Upper lobe of right lung (tissue), 1 donor: ENCODE measurements around the gene RALY. TPM values are rescaled to one million over a fixed set of nuclear protein-coding genes. Genes with fewer than 3 reads are reported as not detected.

ENCODE experiments used
- ATAC-seq: fragments of 200-7000 bp; cut with Tn5 transposase; one replicate; pipeline ENCODE4 v1.9.1; 2020; ENCODE audit warnings: mild to moderate bottlenecking, moderate library complexity
- DNase-seq: peaks from one replicate; pipeline ENCODE4 v3.0.0-alpha.2; 2020
- H3K27ac ChIP-seq: fragments of 200-600 bp; one replicate; pipeline ENCODE4 v1.8.0; 2022
- H3K27me3 ChIP-seq: fragments of 200-600 bp; one replicate; pipeline ENCODE4 v1.8.0; 2022; ENCODE audit warnings: mild to moderate bottlenecking
- H3K36me3 ChIP-seq: fragments of 200-600 bp; one replicate; pipeline ENCODE4 v1.8.0; 2022
- H3K4me1 ChIP-seq: fragments of 200-600 bp; one replicate; pipeline ENCODE4 v1.8.0; 2022
- H3K4me3 ChIP-seq: fragments of 200-600 bp; one replicate; pipeline ENCODE4 v1.8.0; 2022; ENCODE audit warnings: mild to moderate bottlenecking
- H3K9me3 ChIP-seq: fragments of 200-600 bp; one replicate; pipeline ENCODE4 v1.8.0; 2022
- CTCF ChIP-seq: fragments of 200-600 bp; IDR thresholded peaks from one replicate; pipeline ENCODE4 v1.8.0; 2022; ENCODE audit warnings: antibody characterized with exemption
- intact Hi-C: fragments of 100-400 bp; cut with DNase I; formaldehyde crosslinking; loops from one replicate; pipeline ENCODE4 v1.11.0; 2022
- total RNA-seq: library from RNA; stranded (reverse); fragmentation: NEBNext Ultra II Directional; extraction: Animal tissue kit (Norgen Biotek cat#: 25700); gene quantifications from one replicate; pipeline ENCODE4 v1.2.1, GENCODE V29; 2021
- donor health status: DM: no; HTN: yes; CAD: no; lungs with severe emphysema.

RALY gene
- total RNA-seq, 1 donor from 2014 or later = 130 TPM

GRCh38 chr20:34068001-34068400, 74.3 kb downstream of the RALY start:
- Histone ChIP-seq H3K4me1 (peaks cover 24% of the 10 kb centered on the region), H3K36me3 (peaks cover 9% of the 10 kb centered on the region), H3K27me3 (no peaks in the 10 kb centered on the region), H3K9me3 (no peaks in the 10 kb centered on the region), H3K4me3 (no peak overlapping the region), H3K27ac (no peak overlapping the region)
- ATAC-seq = no peak
- intact Hi-C loops = no loop called here
- TF ChIP-seq CTCF = no peak
- no peak for DNase-seq

GRCh38 chr20:34069341-34070078, 75.8 kb downstream of the RALY start:
- no peak overlapping the region for H3K4me3 ChIP-seq
- H3K27me3 ChIP-seq = no peaks in the 10 kb centered on the region
- intact Hi-C loops = loop anchor here (5.0 to 10.0 kb wide), 2 partner anchors 135 to 207 kb away; no protein-coding TSS in a partner anchor
- H3K27ac ChIP-seq = no peak overlapping the region
- no peaks in the 10 kb centered on the region for H3K9me3 ChIP-seq
- peaks cover 9% of the 10 kb centered on the region for H3K36me3 ChIP-seq
- DNase-seq = no peak
- peaks cover 24% of the 10 kb centered on the region for H3K4me1 ChIP-seq
- peak; percentile 88 for ATAC-seq
- peak; percentile 88 for TF ChIP-seq CTCF

GRCh38 chr20:34070079-34070439, 76.3 kb downstream of the RALY start:
- Histone ChIP-seq H3K27me3 (no peaks in the 10 kb centered on the region), H3K36me3 (peaks cover 14% of the 10 kb centered on the region), H3K4me1 (peaks cover 21% of the 10 kb centered on the region), H3K27ac (no peak overlapping the region), H3K9me3 (no peaks in the 10 kb centered on the region), H3K4me3 (no peak overlapping the region)
- ATAC-seq (no peak), DNase-seq (no peak)
- no peak for TF ChIP-seq CTCF
- intact Hi-C loops = loop anchor here (5.0 to 10.0 kb wide), 2 partner anchors 135 to 208 kb away; no protein-coding TSS in a partner anchor

- Histone ChIP-seq H3K27me3 (no peaks in the 10 kb centered on the region), H3K36me3 (peaks cover 22% of the 10 kb centered on the region), H3K27ac (no peak overlapping the region), H3K9me3 (no peaks in the 10 kb centered on the region), H3K4me1 (peaks cover 13% of the 10 kb centered on the region), H3K4me3 (no peak overlapping the region)
- no peak for TF ChIP-seq CTCF
- intact Hi-C loops = loop anchor here (5.0 to 10.0 kb wide), 2 partner anchors 136 to 209 kb away; no protein-coding TSS in a partner anchor
- DNase-seq = no peak
- no peak for ATAC-seq
Observed at GRCh38 chr20:34070859-34071258, 77.1 kb downstream of the RALY start.

- H3K36me3 ChIP-seq = peaks cover 34% of the 10 kb centered on the region
- intact Hi-C loops = loop anchor here (5.0 to 10.0 kb wide), 2 partner anchors 137 to 210 kb away; no protein-coding TSS in a partner anchor
Observed at GRCh38 chr20:34072076-34072475, 78.4 kb downstream of the RALY start.

More at GRCh38 chr20:34072076-34072475, 78.4 kb downstream of the RALY start:
- DNase-seq = no peak
- H3K4me3 ChIP-seq = no peak overlapping the region
- no peak for ATAC-seq
- TF ChIP-seq CTCF = no peak
- H3K4me1 ChIP-seq = peaks cover 5% of the 10 kb centered on the region
- H3K9me3 ChIP-seq = no peaks in the 10 kb centered on the region
- H3K27me3 ChIP-seq = no peaks in the 10 kb centered on the region
- H3K27ac ChIP-seq = no peak overlapping the region
